Measurements from ENCODE around the gene REG4. TPM values are rescaled to one million over a fixed set of nuclear protein-coding genes. Genes with fewer than 3 reads are reported as not detected.

The REG4 gene
- polyA plus RNA-seq, 1 donor from 2014 or later, result not detected

DNA sequence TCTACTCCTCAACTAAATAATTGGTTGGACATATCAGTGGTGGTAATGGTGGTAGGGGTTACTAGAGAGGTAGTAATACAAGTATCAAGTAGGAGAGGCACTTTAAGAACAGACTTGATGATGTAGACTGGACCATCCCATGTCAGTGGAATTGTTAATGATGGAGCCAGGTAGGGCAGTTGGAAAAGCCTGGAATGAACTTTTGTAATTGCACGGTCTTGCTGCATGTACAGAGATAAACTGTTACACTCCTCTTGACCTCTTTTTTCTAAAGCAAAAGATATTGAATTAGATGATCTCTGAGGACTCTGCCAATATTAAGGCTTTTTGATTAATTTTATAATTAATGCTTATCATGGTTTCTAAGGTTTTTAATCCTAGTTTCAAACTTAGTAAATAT is 48.3 kb downstream of the REG4 start:
- H3K4me2 ChIP-seq (ENCODE audit: low read length), result no peak overlapping the region
- TF ChIP-seq EP300 (conservative IDR thresholded peaks at IDR 0.05; ENCODE audit: poor library complexity, severe bottlenecking) (no peak), EZH2 (IDR thresholded peaks at IDR 0.05; ENCODE audit: borderline replicate concordance, insufficient read depth, low read length, poor library complexity, severe bottlenecking) (no peak), SMC3 (conservative IDR thresholded peaks at IDR 0.05; ENCODE audit: poor library complexity) (no peak), MXI1 (conservative IDR thresholded peaks at IDR 0.05; ENCODE audit: poor library complexity, severe bottlenecking) (no peak), RAD21 (conservative IDR thresholded peaks at IDR 0.05) (no peak), POLR2AphosphoS5 (IDR thresholded peaks at IDR 0.05) (no peak), TAF1 (IDR thresholded peaks at IDR 0.05; ENCODE audit: low read depth) (no peak)
- TF ChIP-seq, protein P1, sequence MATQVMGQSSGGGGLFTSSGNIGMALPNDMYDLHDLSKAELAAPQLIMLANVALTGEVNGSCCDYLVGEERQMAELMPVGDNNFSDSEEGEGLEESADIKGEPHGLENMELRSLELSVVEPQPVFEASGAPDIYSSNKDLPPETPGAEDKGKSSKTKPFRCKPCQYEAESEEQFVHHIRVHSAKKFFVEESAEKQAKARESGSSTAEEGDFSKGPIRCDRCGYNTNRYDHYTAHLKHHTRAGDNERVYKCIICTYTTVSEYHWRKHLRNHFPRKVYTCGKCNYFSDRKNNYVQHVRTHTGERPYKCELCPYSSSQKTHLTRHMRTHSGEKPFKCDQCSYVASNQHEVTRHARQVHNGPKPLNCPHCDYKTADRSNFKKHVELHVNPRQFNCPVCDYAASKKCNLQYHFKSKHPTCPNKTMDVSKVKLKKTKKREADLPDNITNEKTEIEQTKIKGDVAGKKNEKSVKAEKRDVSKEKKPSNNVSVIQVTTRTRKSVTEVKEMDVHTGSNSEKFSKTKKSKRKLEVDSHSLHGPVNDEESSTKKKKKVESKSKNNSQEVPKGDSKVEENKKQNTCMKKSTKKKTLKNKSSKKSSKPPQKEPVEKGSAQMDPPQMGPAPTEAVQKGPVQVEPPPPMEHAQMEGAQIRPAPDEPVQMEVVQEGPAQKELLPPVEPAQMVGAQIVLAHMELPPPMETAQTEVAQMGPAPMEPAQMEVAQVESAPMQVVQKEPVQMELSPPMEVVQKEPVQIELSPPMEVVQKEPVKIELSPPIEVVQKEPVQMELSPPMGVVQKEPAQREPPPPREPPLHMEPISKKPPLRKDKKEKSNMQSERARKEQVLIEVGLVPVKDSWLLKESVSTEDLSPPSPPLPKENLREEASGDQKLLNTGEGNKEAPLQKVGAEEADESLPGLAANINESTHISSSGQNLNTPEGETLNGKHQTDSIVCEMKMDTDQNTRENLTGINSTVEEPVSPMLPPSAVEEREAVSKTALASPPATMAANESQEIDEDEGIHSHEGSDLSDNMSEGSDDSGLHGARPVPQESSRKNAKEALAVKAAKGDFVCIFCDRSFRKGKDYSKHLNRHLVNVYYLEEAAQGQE (IDR thresholded peaks at IDR 0.05; ENCODE audit: borderline replicate concordance), result no peak
- TF ChIP-seq, protein P2, sequence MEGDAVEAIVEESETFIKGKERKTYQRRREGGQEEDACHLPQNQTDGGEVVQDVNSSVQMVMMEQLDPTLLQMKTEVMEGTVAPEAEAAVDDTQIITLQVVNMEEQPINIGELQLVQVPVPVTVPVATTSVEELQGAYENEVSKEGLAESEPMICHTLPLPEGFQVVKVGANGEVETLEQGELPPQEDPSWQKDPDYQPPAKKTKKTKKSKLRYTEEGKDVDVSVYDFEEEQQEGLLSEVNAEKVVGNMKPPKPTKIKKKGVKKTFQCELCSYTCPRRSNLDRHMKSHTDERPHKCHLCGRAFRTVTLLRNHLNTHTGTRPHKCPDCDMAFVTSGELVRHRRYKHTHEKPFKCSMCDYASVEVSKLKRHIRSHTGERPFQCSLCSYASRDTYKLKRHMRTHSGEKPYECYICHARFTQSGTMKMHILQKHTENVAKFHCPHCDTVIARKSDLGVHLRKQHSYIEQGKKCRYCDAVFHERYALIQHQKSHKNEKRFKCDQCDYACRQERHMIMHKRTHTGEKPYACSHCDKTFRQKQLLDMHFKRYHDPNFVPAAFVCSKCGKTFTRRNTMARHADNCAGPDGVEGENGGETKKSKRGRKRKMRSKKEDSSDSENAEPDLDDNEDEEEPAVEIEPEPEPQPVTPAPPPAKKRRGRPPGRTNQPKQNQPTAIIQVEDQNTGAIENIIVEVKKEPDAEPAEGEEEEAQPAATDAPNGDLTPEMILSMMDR (IDR thresholded peaks at IDR 0.05; ENCODE audit: poor library complexity, severe bottlenecking), result no peak
- H3F3A ChIP-seq (ENCODE audit: insufficient read depth, low read length, poor library complexity, severe bottlenecking), result no peaks in the 10 kb centered on the region
- no peak overlapping the region for H3K9ac ChIP-seq (ENCODE audit: low read length)
- H4K20me1 ChIP-seq (ENCODE audit: insufficient read depth), result no peaks in the 10 kb centered on the region
- no peaks in the 10 kb centered on the region for H3K9me3 ChIP-seq (ENCODE audit: low read length)
- H3K36me3 ChIP-seq (ENCODE audit: insufficient read depth, low read length), result no peaks in the 10 kb centered on the region
- no peaks in the 10 kb centered on the region for H3K79me2 ChIP-seq (replicated peaks; ENCODE audit: insufficient read depth, low read length)
- H3K27me3 ChIP-seq (ENCODE audit: insufficient read depth, low read depth, low read length), result no peaks in the 10 kb centered on the region
- H3K27ac ChIP-seq (ENCODE audit: low read length), result no peak overlapping the region
- H2AFZ ChIP-seq (ENCODE audit: low read depth, low read length), result no peak overlapping the region
- H3K4me3 ChIP-seq (ENCODE audit: low read length), result no peak overlapping the region
- H3K9me2 ChIP-seq (ENCODE audit: insufficient read depth, low read length), result no peaks in the 10 kb centered on the region

DNA sequence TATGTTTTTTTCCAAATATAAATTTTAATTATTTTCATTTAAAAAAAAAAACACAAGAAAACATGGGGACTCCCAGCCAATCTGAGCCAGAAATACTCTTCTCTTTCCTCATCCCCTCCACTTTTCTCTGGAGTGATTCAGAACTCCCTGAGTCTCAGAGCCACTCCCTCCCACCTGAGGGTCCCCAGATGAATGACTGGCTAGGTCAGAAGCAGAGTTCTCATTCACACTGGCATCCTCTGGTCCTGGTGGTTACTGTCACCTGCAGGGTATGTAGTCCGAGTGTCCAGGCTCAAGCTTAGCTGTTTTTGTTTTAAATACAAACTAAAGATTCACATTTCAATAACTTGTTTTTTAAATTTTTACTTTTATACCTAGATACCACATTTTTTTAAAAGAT is 48.9 kb downstream of the REG4 start:
- Histone ChIP-seq H3K9me2 (ENCODE audit: insufficient read depth, low read length) (no peaks in the 10 kb centered on the region), H3K4me3 (ENCODE audit: low read length) (no peak overlapping the region), H3K4me2 (ENCODE audit: low read length) (no peak overlapping the region), H3K36me3 (ENCODE audit: insufficient read depth, low read length) (no peaks in the 10 kb centered on the region), H3K9ac (ENCODE audit: low read length) (no peak overlapping the region), H3K9me3 (ENCODE audit: low read length) (no peaks in the 10 kb centered on the region), H3K27ac (ENCODE audit: low read length) (no peak overlapping the region), H3F3A (ENCODE audit: insufficient read depth, low read length, poor library complexity, severe bottlenecking) (no peaks in the 10 kb centered on the region), H3K79me2 (replicated peaks; ENCODE audit: insufficient read depth, low read length) (no peaks in the 10 kb centered on the region), H3K27me3 (ENCODE audit: insufficient read depth, low read depth, low read length) (no peaks in the 10 kb centered on the region), H4K20me1 (ENCODE audit: insufficient read depth) (no peaks in the 10 kb centered on the region), H2AFZ (ENCODE audit: low read depth, low read length) (no peak overlapping the region)
- TF ChIP-seq TAF1 (IDR thresholded peaks at IDR 0.05; ENCODE audit: low read depth), result no peak
- no peak for TF ChIP-seq POLR2AphosphoS5 (IDR thresholded peaks at IDR 0.05)
- TF ChIP-seq EZH2 (IDR thresholded peaks at IDR 0.05; ENCODE audit: borderline replicate concordance, insufficient read depth, low read length, poor library complexity, severe bottlenecking), result no peak
- no peak for TF ChIP-seq RAD21 (conservative IDR thresholded peaks at IDR 0.05)
- TF ChIP-seq EP300 (conservative IDR thresholded peaks at IDR 0.05; ENCODE audit: poor library complexity, severe bottlenecking), result no peak
- TF ChIP-seq, protein P1 (IDR thresholded peaks at IDR 0.05; ENCODE audit: borderline replicate concordance), result no peak
- no peak for TF ChIP-seq MXI1 (conservative IDR thresholded peaks at IDR 0.05; ENCODE audit: poor library complexity, severe bottlenecking)
- no peak for TF ChIP-seq SMC3 (conservative IDR thresholded peaks at IDR 0.05; ENCODE audit: poor library complexity)
- TF ChIP-seq, protein P2 (IDR thresholded peaks at IDR 0.05; ENCODE audit: poor library complexity, severe bottlenecking), result no peak
